Measurements from ENCODE around the gene GNAT1.
"Not testable (repeated sequence)": the region's sequence is repeated elsewhere in the genome, so short reads cannot be mapped to it uniquely, and the experiment has no call there.

GNAT1 gene

DNA sequence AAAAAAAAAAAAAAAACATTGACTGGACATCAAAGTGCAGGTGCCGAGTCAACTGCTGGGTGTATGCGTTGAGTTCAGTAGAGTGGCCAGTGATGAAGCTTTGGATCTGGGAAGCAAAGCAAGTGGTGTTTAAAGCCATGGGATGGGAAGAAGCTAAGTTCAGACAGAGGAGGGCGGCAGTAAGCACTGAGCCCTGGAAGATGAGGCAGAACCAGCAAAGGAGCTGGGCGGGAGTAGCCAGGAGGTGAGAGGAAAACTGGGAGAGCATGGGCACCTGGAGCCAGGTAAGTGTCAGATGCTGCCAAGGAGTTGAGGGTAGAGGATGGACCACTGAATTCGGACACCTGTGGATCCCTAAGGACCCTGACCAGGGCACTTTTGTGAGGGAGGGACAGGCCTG, 33.2 kb downstream of the GNAT1 start:
- no peak for DNase-seq

DNA sequence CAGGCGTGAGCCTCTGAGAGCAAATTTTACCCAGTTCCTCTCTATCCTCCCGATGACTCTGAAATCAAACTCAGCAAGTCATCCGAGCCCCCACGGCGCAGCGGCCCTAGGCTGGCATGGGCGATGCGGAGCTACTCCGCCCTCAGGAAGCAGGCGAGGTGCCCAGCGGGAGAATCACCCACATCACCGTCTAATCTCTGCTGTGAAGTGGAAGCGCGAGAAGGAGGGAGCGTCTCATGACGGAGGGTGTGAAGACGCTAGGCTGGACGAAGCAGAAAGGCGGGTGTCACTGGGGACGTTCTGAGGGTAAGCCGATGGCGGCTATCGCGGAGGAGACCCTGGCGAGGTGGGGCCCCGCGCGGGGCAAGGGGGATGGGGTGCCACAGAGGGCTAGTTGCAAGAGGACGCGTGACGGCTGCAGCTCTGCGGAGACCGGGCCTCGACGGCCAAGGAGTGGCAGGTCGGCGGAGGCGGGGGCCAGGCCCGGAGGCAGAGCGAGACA, 35.5 kb downstream of the GNAT1 start:
- DNase-seq = no peak

DNA sequence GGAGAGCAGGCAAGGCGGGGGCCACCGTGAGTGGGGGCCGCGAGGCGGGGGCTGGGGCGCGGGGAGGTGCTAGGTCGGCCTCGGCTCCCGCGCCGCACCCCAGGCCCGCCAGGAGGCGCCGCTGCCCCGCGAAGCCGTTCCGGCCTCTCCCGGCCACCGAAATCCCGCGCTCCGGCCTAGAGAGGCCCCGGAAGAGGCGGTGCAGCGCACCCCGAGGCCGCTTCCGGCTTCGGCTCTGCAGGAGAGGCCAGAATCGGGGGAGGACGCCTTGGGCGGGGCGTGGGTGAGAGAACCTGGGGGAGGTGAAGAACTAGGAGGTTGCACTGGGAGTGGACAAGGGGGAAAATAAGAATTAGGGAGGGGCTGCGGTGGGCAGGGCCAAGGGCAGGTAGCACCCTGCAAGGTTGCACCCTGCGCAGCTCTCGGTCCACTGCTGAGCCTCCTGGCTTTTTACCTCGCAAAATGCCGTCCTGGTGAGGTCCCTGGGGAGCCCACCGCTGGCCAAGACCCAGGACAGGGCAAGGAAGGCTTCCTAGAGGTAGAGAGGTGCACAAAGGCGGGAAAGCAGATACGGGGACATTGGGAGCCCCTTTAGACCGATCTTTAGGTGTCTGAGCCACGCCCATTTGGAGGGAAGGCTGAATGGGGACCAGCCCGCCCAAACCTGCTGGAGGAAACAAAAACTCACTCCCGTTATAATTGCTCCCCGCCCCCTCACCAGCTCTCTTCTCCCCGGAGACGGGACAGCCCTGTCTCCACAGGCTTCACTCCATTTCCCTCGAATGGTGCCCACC, 36.2 kb downstream of the GNAT1 start:
- DNase-seq = peak; percentile 90

DNA sequence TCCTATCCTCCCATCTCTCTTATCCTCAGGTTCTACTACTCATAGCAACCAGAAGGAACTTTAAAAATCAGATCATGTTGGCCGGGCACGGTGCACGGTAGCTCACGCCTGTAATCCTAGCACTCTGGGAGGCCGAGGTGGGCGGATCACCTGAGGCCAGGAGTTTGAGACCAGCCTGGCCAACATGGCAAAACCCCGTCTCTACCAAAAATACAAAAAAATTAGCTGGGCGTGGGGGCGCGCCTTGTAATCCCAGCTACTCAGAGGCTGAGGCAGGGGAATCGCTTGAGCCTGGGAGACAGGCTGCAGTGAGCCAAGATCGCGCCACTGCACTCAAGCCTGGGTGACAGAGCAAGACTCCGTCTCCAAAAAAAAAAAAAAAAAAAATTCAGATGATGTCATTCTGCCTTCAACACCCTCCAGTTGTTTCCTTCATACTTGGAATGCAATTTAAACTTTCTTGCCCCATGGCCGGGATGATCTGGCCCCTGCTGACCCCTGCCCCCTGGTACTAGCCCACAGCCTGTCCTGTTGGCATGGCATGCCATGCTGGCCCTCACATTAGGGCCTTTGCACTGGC, 36.9 kb downstream of the GNAT1 start:
- DNase-seq = not testable (repeated sequence)

DNA sequence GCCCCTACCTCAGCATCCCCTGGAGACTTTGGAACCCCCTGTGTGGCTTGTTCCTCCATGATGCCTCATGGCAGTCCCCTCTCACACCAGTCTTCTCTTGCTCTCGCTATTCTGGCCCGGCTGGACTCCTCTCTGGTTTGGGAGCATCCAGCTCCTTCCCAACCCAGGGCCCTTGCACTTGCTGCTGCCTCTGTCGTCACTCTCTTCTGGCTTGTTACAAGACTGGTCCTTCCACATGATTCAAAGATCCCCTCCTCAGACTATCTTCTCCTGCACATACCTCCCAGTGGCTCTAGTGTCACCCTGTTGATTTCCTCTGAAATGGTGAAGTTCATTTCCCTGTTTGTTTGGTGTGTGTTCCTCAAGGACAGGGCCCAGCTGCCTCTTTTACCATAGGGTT, 38.1 kb downstream of the GNAT1 start:
- no peak for DNase-seq

DNA sequence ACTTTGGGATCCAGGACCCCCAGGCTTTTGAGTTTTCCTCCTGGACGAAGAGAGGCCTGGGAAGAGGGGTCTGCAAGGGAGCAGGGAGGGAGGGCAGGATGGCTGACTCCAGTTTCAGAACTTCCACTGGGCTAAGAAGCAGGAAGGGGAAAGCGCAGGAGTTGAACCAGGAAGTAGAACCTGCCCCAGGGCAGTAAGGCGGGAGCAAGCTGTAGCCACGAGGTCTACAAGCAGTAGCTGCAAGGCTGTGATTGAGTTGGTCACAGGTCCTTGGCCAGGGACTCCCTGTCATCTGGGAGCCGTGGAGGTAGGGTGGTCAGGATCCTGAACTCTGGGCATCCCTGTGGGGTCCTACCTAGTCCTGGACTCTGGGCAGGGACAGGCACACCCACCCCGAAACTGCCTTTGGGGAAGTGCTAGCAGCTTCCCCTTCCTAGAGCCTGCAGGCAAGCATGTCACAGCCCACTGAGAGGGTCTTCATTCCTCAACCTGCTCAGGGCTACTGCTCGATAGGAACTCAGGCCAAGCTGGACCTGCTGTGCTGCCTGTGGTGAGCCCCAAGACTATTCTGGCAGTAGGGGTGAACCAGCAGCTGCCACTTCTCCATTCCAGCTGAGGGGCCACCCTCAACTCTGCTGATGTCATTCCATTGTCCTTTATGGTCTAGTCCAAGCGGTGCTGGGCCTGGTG, 38.8 kb downstream of the GNAT1 start:
- DNase-seq = no peak

DNA sequence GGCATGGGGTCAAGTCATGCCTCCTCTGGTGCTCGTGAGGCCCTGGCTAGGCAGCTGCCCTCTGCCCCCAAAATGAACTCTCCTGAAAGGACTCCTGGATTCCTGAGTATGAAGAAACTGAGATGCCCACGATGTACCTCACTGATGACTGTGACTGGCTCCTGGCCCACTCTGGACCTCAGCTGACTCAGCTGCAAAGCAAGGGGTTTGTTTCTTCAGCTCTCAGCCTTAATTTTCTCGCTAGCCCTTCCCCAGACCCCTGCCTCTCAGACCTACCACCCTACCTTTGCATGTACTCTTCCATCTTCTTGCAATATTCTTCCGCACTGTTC, 39.4 kb downstream of the GNAT1 start:
- no peak for DNase-seq

DNA sequence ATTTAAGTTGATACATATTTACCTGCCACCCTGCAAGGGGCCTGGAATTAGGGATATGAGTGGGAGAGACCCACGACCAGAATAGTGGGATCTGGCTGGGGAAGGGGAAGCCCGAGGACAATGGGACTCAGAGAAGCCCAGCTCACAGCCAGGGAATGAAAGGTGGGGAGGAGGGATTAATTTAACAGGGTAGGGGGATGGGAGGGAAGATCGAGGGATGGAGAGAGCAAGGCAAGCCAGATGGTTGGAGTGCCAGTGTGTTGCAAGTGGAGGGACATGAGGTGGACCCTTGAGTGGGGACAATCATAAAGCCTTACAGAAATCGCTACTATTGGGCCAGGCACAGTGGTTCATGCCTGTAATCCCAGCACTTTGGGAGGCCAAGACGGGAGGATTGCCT, 40.2 kb downstream of the GNAT1 start:
- DNase-seq = no peak

DNA sequence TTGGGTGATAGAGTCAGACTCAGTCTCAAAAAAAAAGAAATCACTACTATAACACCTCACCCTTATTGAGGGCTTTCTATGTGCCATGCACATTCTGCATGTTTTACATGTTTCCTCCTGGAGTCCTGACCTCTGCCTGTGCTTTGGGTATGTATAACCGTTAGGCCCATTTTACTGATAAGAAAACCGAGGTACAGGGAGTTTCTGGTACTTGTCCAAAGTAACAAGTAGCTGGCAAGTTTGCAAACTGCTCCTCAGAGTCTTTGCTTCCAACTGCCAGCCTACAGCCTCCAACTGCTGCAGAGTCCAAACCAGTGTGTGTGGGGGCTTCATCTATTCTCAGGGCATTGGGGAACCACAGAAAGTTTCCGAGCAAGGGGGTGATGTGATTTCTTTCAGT, 40.9 kb downstream of the GNAT1 start:
- no peak for DNase-seq

DNA sequence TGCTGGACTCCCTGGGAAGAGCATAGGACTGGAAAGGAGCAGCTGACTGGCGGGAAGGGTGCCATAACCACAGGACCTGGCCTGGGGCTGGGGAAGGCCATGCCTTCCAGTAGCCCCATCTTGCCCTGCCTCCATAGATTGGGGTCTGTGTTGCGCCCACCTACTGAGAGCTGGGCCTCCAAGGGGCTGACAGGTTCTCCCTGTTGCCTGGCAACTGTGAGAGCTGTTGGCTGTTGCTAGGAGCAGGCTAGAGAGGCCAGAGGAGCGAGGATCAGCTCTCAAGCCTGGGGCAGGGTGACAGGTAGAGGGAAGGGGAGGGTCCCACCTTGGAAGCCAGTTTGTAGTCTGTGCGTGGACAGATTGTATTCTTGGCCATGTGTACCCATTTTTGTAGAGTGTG, 41.8 kb downstream of the GNAT1 start:
- DNase-seq = no peak

DNA sequence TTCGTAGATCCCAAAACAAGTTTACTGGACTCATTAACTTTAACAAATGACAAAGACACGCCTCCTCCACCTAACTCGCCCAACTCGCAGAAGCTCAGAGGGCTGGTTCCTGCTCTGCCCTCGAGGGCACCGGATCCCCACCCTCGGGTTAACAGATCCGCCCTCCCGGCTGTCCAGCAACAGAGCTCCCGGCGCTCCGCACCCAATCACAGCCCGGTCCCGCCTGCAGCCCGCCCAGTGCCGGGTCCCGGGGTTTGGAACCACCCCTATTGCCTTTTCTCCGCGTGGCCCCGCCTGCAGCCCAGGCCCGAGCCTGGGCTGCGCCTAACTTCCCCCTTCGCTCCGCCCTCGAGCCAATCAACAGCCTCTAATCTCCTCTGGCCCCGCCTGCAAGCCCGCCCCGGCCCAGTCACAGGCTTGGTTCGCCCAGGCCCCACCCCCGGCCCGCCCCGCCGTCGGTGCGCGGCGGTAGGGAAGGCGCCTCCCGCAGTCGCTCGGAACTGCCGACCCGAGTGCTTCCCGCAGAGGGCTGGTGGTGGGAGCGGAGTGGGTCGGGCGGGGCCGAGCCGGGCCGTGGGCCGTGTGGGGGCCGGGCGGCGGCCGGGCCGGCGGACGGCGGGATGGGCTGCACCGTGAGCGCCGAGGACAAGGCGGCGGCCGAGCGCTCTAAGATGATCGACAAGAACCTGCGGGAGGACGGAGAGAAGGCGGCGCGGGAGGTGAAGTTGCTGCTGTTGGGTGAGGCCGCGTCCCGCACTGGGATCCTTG, 44.5 kb downstream of the GNAT1 start, which contains the start of gene GNAI2:
GNAI2 (plus strand) TSS at position 489 of the 768 bp plus-strand sequence; CDS start at position 621, 132 bp downstream.
- peak; percentile 99 for DNase-seq

DNA sequence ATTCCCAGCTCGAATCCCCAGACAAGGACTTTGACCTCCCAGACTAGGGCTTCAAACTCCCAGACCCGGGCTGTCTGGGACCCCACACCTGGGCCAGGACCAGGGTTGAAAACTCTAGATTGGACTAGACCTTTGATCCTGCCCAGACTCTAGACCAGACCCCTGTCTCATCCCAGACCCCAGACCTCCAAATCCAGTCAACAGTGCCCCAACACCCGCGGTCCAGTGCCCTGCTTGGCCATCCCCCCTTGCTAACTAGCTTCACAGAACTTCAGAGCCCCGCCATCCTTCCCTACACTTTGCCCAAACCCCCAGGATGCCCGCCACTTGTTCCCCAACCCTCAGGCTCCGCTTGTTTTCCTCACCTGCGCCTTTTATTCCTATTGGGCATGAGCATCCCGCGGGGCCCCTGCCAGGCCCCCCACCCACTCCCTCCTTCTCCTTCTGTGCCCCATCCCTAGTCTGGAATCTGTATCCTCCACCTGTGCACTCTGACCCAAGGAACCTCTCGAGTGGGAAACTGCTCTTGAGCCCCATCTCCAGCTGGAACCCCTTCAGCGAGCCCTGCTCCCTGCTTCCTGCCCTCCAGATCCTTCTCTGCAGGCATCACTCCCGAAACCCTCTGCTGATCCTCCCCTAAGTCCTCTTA, 45.2 kb downstream of the GNAT1 start:
- no peak for DNase-seq

DNA sequence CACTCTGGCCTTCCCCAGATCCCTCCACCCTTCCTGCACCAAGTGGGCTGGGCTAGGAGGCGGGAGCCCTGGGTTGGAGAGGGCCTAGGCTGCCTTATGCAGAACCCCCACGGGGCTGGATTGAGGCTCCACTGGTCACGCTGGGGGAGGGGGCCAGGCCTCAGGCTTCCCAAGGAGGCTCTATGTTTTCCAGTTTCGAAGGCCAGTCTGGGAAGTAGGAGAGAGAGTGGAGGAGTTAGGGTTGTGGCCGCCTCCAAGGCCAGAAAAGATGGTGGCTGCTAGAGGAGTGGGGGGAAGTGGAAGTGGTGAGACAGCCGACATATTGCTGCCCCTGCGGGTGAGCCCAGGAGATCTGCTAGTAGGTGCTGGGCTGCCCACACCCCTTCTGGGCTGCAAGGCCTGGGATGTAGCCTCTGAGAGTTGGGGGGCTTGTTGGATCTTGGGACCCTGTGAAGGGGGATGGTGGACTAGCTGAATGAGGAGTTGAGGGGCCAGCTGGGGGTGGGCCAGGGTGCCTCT, 45.8 kb downstream of the GNAT1 start:
- no peak for DNase-seq

DNA sequence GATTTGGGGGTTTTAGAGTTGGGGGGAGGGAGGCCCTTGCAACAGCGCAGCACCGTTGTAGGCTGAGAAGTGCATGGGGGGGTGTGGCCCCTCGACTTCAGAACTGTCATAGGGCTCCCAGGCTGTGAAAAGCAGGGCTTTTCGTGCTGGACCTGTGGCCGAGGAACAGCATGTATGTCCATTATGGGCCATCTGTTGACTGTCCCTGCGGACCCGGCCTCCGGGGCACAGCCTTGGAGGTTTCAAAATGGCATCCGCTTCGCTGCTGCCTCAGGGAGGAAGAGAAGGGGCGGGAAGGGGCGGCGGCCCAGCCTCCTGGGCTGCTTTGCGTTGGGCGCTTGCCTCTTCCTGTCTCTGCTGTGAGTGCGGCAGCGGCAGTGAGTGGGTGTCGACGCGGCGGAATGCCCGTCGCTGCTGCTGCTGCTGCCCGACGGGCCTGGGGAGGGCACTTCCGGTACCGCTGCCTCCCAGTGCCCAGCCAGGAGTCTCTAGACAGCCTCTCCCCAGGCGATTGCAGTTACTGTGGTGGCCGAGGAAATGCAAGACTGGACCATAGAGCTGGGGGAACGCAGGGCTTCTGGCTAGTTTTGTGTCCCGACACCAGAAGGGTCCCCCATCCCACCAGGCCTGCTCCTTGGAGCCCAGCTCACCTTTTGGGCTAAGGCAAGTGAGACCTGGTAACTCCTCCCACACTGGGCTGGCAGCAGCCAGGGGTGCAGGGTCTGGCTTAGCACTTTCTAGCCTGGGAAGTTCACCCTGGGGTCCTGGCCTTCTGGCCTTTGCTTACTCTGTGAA, 46.5 kb downstream of the GNAT1 start:
- DNase-seq = peak; percentile 63

DNA sequence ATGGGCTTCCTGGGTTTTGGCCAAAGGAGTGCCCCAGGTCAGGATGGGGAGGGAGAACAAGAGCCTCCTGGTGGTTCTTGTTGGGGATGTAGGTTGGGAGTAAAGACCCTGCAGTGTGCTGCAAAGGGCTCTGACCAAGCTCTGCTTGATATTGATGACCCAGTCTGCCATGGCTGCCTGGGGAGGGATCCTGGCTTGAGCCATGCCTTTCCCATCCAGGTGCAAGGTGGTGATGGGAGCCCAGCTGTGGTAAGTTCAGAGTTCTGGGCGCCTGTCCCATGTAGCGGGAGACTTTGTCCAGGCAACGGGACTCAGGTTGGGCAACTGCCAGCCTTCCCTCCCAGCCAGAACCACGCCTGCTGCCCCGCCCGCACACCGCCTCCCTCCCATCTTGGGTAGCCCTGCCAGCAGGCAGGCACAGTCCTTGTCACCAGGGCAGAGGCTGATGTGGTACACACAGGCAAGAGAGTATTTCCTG, 47.2 kb downstream of the GNAT1 start:
- no peak for DNase-seq

DNA sequence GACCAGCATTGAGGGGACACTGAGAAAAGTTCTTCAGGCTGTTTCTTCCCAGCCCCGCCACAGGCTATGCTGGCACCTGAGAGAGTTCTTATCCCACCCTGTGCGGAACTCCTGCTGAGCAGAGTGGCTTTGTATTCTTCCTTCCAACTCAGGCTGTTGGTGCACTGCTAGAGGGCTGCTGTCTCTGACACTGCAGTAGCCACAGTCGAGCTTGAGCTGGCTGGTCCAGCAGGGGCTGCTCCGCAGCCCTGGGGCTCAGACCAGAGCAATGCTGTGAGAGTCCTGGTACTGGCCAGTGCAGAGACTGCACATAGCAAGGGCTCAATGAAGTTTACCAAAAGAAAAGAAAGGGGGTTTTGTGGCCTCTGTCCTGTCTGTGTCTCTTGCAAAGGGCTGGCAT, 48.2 kb downstream of the GNAT1 start:
- DNase-seq = no peak

DNA sequence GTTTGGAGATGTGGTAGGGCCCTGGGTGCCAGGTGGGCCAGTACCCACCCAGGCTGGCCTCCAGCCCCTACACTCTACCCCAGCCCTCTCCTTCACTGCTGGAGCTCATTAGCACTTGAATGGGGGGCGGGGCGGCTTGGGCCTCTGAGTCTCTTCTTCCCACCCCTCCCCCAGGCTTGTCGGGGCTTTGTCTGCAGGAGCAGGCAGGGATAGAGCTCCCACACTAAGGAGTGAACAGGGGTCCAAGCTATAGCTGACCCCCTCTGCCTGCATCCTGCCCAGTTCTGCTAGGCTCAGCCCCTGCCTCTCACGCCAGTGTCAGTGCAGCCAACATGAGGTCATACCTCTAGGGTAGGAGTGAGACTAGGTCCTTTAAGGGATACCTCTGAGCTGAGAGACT, 49.8 kb downstream of the GNAT1 start:
- DNase-seq = no peak

DNA sequence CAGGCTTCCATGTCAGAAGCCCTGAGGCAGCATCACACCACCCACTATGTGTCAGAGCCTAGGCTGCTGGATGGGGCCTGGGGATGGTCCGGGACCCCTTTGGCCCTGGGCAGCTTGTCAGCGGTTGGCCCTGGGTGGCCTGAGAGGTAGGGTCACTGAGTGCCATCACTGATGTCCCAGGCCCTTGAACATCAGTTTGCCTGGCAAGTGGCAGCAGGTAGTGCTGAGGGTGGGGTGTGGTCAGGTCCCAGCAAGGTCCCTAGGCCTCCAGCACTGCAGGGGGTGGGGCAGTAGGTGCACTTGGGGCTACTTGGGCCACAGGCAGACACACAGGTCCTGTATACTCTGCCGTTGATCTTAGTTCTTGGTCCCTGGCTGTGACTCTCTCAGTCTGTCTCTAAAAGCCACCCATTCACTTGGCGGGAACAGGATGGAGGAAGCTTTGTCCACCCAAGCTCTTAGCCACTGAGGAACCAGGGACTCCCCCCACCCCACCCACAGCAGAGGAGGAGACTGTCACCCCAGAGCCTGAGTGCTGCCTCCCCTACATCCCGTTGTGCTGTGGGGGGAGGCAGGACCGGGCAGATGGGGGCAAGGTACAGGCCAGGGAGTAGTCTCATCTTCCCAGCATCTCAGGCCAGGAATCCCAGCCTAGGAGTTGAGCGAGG, 50.4 kb downstream of the GNAT1 start:
- DNase-seq = no peak

DNA sequence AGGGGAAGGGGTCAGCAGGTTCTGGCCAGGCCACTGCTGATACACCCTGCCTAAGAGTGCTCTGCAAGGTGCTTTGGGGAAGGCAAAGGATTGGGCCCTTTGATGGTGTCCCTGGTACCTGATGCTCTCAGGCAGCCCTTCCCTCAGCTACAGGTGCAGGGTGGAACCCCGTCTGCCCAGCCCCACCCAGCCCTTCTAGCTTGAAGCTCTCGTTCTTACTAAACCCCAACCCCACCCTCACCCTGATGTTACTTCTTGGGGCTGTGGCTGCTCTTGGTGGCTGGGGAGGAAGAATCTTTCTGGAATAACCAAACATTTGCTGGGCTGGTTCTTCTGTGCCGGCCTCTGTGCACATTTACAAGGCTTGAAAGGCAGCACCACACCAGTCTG, 51.0 kb downstream of the GNAT1 start:
- DNase-seq = no peak

DNA sequence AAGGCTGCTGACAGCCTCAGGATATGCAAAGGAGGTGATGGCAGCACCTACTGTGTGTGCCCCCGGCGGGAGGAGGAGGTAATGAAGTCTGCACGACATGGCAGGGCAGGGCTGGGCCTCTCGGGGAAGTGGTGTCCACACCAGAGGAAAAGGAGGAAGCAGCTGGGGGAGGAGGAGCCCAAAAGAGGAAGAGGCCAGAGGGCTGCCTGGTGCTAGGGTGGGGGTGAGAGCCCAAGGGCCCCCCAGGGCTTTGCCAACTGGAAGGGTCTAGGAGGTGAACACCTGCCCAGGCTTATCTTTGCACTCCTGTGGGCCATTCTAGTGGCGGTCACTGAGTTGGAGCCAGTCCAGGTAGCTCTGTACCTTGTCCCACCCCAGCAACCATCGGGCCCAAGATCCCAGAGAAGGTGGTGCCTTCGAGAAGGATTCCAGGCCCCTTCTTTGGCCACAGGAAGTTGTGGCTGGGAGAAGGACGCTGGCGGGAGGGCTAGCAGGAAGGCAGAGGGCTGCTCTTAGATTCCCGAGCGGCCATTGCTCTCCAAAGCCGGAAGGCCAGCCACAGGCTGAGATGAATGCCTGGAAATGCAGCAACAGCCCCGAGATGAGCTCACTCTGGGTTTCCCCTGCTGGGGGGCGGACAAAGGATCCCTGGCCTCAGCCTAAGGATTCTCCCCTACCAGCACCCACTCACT, 51.6 kb downstream of the GNAT1 start:
- DNase-seq = peak; percentile 71
